NT2/D1 (cell line): ENCODE measurements around the gene FAM187B.

Experiments used
- DNase-seq: peaks from one replicate; pipeline ENCODE4 v3.0.0-alpha.2; 2011; ENCODE audit warnings: low read depth, low spot score
- H3K27me3 ChIP-seq: 2 replicates; pipeline ENCODE4 v1.6.0; 2011; ENCODE audit warnings: mild to moderate bottlenecking; ENCODE audit not compliant: insufficient read length, insufficient read depth
- H3K36me3 ChIP-seq: 2 replicates; pipeline ENCODE4 v1.6.1; 2011; ENCODE audit warnings: mild to moderate bottlenecking, low read length, mixed read lengths; ENCODE audit not compliant: insufficient read depth, insufficient read length
- H3K4me1 ChIP-seq: 2 replicates; pipeline ENCODE4 v1.5.1; 2011; ENCODE audit not compliant: insufficient read depth, insufficient read length
- H3K4me3 ChIP-seq: 2 replicates; pipeline ENCODE4 v1.5.1; 2011; ENCODE audit warnings: low read depth; ENCODE audit not compliant: insufficient read length
- H3K9ac ChIP-seq: 2 replicates; pipeline ENCODE4 v1.6.0; 2011; ENCODE audit warnings: low read depth; ENCODE audit not compliant: insufficient read length
- H3K9me3 ChIP-seq: 2 replicates; pipeline ENCODE4 v1.5.1; 2011; ENCODE audit warnings: mild to moderate bottlenecking, low read length; ENCODE audit not compliant: insufficient read depth
- SUZ12 ChIP-seq: IDR thresholded peaks from 2 replicates; pipeline ENCODE4 v1.6.1; 2011; ENCODE audit not compliant: insufficient read length, insufficient read depth; ENCODE audit errors: extremely low read depth
- YY1 ChIP-seq: IDR thresholded peaks from 2 replicates; pipeline ENCODE4 v1.6.1; 2011; ENCODE audit not compliant: insufficient read length, insufficient read depth
- ZNF274 ChIP-seq: IDR thresholded peaks from 2 replicates; pipeline ENCODE4 v1.6.1; 2011; ENCODE audit warnings: mild to moderate bottlenecking, low read depth, low read length

Gene FAM187B

DNA sequence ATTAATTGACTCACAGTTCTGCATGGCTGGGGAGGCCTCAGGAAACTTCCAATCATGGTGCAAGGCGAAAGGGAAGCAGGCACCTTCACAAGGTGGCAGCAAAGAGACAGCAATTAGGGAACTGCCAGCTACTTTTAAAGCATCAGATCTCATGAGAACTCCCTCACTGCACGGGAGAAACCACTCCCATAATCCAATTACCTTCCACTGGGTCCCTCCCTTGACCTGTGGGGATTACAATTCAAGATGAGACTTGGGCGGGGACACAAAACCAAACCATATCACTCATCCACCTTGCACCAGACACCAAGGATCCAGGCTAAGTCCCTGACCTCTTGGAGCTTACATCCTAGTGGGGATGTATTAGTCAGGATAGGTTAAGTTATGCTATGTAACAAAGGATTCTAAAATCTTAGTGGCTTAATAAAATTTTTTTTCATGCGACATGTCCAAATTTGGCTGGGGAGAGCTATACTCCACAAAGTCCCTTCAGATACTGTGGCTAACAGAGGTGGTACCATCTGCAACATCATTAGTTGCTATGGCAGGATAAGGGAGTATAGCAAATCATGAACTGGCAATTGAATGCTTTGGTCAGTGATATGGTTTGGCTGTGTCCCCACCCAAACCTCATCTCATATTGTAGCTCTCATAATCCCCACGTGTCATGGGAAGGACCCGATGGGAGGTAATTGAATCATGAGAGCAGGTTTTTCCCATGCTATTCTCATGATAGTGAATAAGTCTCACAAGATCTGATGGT is 8.3 kb upstream of the FAM187B start:
- H3K36me3 ChIP-seq = no peaks in the 10 kb centered on the region
- no peaks in the 10 kb centered on the region for H3K4me1 ChIP-seq
- peaks cover 9% of the 10 kb centered on the region for H3K9me3 ChIP-seq
- H3K9ac ChIP-seq = no peak overlapping the region
- H3K4me3 ChIP-seq = no peak overlapping the region
- TF ChIP-seq ZNF274 (no peak), SUZ12 (no peak), YY1 (no peak)
- DNase-seq = no peak
- no peaks in the 10 kb centered on the region for H3K27me3 ChIP-seq

DNA sequence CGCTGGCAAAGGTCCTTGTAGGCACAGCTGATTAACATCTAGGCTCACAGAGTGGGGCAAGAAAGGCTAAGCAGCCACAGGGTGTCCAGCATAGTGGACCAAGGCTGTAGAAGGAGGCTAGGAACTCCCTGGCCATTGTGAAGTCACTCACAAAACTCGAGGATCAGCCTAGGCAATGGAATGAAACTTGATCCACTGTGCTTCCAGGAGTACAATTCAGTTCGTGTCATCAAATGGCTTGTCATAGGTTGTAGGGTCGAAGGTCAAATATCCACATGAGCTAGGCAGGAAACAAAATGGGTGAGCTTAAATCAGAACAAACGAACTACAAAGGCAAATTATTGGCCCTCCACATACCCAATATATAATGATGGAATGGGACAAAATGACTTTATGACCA is 4.4 kb upstream of the FAM187B start:
- Histone ChIP-seq H3K36me3 (no peaks in the 10 kb centered on the region), H3K27me3 (no peaks in the 10 kb centered on the region), H3K4me3 (no peak overlapping the region), H3K9me3 (no peaks in the 10 kb centered on the region), H3K4me1 (no peaks in the 10 kb centered on the region), H3K9ac (no peak overlapping the region)
- no peak for TF ChIP-seq ZNF274
- no peak for TF ChIP-seq YY1
- TF ChIP-seq SUZ12 = no peak
- no peak for DNase-seq

DNA sequence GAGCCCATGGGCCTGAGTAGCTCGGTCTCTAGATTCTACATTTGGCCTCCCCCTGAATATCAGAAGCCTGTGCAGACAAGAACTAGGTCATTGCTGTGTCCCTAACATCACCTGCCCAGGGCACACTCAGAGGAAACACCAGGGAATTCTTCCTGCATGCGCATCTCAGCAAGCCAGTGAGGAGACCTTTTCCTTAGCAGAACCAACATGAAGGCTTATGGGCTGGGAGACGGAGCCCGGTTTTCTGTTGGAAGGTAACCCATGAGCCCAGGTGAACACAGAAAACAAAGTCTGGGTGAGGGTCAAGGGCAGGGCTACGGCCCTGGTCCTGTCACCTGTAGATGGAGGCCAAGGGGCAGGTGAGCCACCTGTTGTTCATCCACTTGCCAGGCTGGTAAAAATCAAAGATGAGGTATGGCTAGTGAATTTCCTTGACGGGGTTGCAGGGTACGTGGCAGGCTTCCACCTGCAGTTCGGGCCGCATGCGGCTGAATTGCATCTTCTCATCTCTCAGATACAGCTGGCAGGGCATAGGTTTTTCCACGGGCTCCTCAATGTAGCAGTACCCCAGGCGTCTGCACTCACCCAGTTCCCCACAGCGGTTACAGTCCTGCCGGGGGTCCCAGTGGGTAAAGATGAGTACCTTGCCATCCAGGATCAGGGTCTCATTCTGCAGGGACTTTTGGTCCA is 3.6 kb upstream of the FAM187B start:
- no peak for DNase-seq
- Histone ChIP-seq H3K9ac (no peak overlapping the region), H3K4me1 (no peaks in the 10 kb centered on the region), H3K27me3 (no peaks in the 10 kb centered on the region), H3K4me3 (no peak overlapping the region), H3K36me3 (no peaks in the 10 kb centered on the region), H3K9me3 (no peaks in the 10 kb centered on the region)
- TF ChIP-seq SUZ12 = no peak

DNA sequence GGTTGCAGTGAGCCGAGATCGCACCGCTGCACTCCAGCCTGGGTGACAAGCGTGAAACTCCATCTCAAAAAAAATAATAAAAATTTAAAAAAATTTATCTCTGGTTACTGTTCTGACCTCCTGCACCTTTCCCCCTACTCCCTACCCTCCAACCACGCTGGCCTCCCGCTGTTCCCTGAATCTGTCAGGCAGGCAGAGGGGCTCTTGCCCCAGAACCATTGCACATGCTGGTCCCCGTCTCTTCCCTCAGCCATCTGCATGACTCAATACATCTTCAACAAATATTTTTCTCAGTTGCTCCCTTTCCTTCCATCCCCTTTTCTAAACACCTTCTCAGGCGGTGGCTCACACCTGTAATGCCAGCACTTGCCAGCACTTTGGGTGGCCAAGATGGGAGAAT is 1.1 kb upstream of the FAM187B start:
- Histone ChIP-seq H3K9ac (no peak overlapping the region), H3K27me3 (no peaks in the 10 kb centered on the region), H3K4me1 (no peaks in the 10 kb centered on the region), H3K9me3 (no peaks in the 10 kb centered on the region), H3K36me3 (no peaks in the 10 kb centered on the region), H3K4me3 (no peak overlapping the region)
- TF ChIP-seq YY1 = no peak
- TF ChIP-seq ZNF274 = no peak
- TF ChIP-seq SUZ12 = no peak
- DNase-seq = no peak

DNA sequence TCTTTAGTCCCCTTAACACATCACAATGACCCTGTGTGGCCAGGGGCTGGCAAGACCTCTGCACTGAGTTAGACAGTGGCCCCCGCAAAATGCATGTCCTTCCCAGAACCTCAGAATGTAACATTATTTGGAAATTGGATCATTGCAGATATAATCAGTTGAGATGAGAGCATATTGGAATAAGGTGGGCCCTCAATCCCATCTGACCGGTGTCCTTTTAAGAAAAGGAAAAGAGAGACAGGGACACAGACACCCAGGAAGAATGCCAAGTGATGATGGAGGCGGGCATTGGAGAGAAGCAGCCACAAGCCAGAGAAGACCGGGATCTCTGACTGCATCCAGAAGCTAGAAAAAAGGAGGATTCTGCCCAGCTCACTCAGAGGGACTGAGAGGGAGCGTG is 1.8 kb downstream of the FAM187B start:
- Histone ChIP-seq H3K27me3 (no peaks in the 10 kb centered on the region), H3K4me1 (no peaks in the 10 kb centered on the region), H3K9me3 (peaks cover 13% of the 10 kb centered on the region; the same call in 1 of the 2 replicates), H3K9ac (no peak overlapping the region), H3K36me3 (no peaks in the 10 kb centered on the region), H3K4me3 (no peak overlapping the region)
- DNase-seq = no peak
- TF ChIP-seq ZNF274 (no peak), SUZ12 (no peak), YY1 (no peak)

DNA sequence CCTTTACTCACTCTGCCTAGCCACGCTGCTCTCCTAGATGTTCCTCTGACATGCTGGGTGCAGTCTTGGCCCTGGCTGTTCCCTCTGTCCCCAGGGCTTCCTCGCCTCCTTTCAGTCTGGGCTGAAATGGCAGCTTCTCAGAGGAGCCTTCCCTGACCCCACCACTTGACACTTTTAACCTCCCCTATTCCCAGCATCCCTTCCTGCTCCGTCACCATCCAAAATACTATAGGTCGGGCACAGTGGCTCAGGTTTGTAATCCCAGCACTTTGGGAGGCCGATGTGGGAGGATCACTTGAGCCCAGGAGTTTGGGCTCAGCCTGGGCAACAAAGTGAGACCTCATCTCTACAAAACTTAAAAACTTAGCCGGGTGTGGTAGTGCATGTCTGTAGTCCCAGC is 2.6 kb downstream of the FAM187B start:
- TF ChIP-seq YY1 (no peak), SUZ12 (no peak), ZNF274 (no peak)
- no peak for DNase-seq
- H3K9ac ChIP-seq = no peak overlapping the region
- H3K4me3 ChIP-seq = no peak overlapping the region
- H3K4me1 ChIP-seq = no peaks in the 10 kb centered on the region
- H3K27me3 ChIP-seq = no peaks in the 10 kb centered on the region
- H3K36me3 ChIP-seq = no peaks in the 10 kb centered on the region
- H3K9me3 ChIP-seq = peaks cover 13% of the 10 kb centered on the region; the same call in 1 of the 2 replicates
